IPS DF 4.7 (cell line): Measurements from ENCODE around the gene CDH23.

ENCODE experiments used
- DNase-seq: peaks from one replicate; pipeline ENCODE4 v3.0.0-alpha.2; 2013; ENCODE audit warnings: low spot score; ENCODE audit errors: extremely low read depth

Gene CDH23

DNA sequence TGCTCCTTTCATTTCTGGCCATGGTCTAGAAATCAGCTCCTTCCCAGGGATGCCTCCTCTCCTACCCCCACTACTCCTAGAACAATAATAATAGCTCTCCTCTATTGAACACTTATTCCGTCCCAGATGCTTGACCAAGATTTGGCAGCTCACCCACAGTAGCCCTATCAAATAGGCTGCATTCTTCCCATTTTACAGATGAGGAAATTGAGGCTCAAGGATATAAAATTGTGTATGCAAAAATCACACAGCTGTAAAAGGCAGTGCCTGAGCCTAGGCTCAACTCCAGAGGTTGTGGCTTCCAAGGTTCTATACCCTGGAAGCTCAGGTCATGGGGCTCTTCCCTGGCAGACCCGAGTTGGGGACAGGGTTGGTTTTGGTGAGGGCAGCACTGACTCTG, 240.6 kb downstream of the CDH23 start:
- DNase-seq: no peak

- no peak for DNase-seq
Observed at GRCh38 chr10:71638064-71638821, 241.5 kb downstream of the CDH23 start.

- no peak for DNase-seq
Observed at GRCh38 chr10:71638822-71639719, 242.4 kb downstream of the CDH23 start.

DNA sequence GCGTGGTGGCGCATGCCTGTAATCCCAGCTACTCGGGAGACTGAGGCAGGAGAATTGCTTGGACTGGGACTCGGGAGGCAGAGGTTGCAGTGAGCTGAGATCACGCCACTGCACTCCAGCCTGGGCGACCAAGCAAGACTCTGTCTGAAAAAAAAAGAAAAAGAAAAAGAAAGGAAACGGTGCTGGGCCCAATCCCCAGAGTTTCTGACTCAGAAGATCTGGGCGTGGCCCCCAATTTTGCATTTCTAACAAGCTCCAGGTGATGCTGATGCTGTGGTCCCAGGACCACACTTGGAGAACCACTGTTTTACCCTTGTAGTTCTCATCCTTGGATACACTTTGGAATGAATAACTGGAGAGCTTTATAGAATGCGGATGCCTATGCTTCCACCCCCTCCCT, 243.9 kb downstream of the CDH23 start:
- DNase-seq: no peak

- DNase-seq: no peak
Observed at GRCh38 chr10:71641449-71641848, 244.7 kb downstream of the CDH23 start.

DNA sequence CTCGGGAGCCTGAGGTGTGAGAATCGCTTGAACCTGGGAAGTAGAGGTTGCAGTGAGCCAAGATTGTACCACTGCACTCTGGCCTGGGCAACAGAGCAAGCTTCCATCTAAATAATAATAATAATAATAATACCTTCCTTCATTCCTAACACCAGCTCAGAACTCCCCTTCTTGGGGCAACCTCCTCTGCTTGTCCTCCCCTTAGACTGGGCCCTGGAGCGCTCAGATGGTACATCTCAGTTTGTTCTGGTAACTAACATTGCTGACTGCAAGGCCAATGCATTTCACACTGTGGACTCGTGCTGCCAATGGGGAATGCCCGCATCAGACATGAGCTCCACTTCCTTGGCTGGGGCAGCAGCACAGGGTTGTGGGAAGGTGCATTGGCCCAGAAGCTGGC, 245.3 kb downstream of the CDH23 start:
- DNase-seq: no peak

DNA sequence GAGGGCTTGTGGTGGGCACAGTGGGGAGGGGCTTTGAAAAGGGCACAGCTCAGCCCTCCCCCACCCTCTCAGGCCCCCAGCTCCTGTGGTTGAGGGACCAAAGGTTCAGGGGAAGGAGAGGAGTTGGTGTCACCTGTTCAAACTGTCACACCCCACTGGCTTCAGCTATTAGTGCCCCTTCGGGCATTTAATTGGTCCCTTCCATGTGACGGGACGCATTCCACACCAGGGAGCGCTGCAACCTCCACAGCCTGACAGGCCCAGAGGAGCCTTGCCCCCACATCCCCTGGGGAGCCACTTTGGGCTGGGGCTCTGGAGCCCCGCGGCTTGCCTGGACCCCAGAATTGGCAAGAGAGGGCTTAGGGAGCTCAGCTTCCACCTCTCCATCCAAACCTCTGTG, 247.2 kb downstream of the CDH23 start:
- no peak for DNase-seq

DNA sequence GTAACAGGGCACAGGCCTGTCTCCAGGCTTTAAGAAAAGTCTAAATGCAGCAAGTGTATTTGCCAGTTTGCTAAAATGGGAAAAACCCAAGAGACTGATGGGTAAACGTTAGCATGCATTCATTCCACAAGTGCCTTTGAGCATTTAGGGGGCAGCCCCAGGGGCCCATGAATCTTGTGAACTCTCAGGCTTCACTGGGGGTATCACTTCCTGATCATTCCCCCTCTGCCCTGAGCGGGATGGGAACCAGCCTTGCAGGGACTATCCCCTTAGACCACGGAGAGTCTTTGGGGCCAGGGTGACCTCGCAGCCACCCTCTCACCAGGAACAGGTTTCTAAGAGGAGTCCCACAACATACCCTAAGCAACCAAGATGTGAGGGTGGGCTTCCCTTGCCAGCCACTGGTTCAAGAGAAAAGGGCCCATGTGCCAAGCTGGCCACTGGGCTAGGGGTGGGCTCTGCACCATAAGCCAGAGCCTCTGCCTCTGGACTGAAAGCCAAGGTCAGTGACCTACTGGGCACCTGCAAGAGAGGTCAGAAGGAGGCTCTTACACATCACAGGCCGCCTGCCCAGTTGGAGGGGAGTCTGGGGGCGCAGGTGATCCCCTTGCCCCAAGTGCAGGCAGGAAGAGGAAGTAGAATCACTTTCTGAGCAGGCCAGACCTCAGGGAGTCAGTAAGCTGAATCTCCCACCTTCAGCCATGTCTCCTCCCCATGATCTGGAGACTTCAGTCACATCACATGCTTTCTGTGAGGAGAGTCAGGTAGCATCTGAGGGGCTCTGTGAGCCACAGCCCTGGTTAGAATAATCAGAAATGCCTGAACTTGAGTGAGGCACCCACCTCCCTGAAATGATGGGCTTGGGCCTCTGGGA, 247.8 kb downstream of the CDH23 start:
- DNase-seq: no peak

- DNase-seq: no peak
Observed at GRCh38 chr10:71645185-71645584, 248.5 kb downstream of the CDH23 start.

DNA sequence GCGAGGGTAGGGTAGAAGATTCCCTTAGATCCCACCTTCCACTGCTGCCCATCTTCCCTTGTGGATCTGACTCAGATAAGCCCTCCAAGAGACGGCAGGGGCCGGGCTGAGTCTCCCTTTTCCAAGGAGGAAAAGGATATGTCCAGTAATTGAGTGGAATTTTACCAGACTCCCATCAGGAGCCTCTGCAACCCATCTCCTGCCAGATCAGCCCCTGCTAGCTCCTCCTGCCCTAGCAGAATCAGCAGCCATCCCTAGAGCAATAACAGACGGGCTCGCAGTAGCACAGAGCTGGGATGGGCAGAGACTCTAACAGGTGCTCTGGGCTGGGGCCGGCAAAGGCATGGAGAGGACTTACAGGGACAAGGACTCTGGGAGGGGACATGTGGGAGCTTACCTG, 249.3 kb downstream of the CDH23 start:
- DNase-seq: no peak

DNA sequence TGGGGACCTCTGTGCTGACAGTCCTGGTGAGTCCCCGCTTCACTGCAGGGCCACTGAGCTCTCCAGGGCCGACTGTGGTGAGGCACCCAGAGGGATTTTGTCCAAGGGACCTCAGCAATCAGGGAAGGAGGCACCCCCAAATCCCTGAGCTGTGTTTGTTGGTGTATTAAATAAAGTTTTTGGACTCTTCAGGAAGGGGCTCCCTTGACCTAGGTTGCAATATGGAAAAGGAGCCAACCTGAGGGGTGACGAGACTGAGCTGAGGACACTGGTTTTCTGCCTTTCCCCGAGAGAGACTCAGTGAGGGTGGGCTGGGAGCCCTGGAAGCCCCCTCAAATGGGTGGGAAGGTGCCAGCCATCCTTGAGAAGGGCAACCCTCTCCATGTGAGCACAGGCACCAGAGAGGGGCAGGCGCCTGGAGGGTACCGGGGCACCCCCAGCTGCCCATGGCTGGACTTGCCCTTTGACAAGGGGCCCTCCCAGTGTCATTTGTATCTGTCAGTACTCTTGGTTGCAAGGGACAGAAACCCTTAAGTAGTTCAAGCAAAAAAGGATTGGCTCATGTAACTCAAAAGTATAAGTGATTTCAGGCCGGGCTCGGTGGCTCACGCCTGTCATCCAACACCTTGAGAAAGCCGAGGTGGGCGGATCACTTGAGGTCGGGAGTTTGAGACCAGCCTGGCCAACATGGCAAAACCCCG, 250.0 kb downstream of the CDH23 start:
- DNase-seq: no peak

GRCh38 chr10:71647526-71648253, 251.0 kb downstream of the CDH23 start:
- DNase-seq: no peak

GRCh38 chr10:71648254-71648932, 251.7 kb downstream of the CDH23 start:
- no peak for DNase-seq

- no peak for DNase-seq
Observed at GRCh38 chr10:71648933-71649320, 252.2 kb downstream of the CDH23 start.

DNA sequence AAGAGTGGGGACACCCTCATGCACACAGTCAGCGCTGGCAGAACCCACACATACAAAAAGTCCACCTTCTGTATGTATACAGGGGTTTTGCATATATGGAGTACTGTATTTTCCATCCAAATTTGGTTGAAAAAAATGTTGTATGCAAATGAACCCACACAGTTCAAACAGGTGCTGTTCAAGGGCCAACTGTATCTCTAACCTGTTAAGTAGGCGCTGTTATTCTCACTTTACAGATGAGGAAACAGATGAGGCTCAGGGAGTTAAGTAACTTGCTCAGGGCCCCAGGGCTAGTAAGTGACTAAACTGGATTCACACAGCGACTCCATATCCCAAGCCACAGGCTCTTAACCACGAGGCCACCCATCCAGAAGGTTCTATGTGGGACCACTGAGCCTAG, 252.9 kb downstream of the CDH23 start:
- DNase-seq: no peak

DNA sequence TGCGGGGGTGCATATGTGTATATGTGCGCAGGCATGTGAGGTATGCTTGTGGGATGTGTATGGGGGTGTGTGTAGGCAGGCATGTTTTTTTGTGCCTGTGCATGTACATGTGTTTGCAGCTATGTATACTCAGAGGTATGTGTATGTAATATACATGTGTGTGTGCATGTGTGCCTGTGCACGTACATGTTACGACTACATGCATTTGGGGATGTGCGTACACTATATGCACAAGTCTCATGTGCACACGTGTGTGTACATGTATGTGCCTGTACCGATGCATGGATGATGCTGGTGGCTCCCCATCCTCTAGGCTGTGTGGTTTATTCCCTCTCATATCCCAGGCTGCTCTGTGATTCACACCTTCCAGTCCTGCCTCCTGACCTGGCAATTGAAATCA, 253.7 kb downstream of the CDH23 start:
- DNase-seq: no peak

GRCh38 chr10:71651428-71651827, 254.7 kb downstream of the CDH23 start:
- no peak for DNase-seq

DNA sequence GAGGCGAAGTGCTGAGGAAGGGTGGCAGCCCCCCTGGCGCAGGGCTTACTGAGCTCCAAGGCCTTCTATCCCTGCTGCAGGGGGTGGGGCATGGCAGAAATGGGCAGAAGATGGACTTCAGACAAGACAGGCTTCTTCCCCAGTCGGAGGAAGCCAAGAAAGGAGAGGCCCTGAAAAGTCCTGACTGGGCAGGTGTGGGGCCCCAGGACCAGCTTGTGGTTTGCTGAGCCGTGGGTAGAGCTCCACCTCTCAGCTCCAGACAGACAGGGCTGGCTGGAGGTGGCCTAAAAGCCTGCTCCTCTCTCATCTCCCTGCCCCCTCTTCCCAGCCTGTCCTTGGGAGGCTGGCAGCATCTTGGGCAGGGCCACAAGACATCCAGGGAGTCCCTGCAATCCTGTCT, 255.2 kb downstream of the CDH23 start:
- DNase-seq: no peak

DNA sequence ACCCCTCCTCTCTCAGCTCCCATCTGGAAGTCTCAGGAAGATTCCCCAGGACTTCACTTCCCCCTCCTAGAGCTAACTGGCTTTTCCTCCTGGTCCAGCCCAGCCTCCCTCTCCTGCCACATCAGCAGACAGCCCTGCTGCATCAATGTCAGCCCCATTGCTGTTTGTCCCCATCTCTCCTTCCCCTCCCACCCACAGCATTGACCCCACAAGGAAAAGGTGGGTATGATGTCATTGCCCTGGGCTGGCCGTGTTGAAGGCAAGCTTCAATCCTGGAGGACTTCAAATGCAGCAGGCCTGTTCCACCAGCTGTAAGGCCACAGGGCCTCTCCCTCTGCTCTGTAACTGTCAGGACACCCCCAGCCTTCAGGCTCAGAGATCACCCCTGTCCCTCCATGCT, 256.3 kb downstream of the CDH23 start:
- no peak for DNase-seq

DNA sequence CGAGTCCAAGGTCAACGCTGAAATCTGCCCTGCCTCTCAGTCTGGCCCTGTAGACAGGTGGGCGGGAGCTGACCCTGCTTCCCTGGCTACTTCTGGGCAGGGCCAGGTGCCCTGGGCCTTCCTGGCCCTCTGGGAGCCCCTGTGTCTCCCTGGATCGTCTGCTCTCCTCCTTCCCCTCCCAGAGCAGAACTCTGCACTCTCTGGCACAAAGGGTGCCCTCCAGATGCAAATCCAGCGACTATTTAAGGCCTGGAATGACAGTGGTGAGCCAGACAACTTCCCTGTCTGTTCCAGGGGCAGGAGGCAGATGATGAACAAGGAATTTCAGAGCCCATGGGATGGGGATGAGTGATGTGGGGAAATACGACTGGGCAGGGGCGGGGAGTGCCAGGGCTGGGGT, 259.5 kb downstream of the CDH23 start:
- no peak for DNase-seq
